SU-DHL-6 (cell line): ENCODE data around the gene CYTH1.

ENCODE experiments used
- H2AFZ ChIP-seq: fragments of 200-600 bp; sonication (generic); 2 replicates; pipeline ENCODE4 v1.6.1; 2014; ENCODE audit warnings: low read depth, mild to moderate bottlenecking, moderate library complexity, mixed read lengths, antibody characterized with exemption, low read length; ENCODE audit not compliant: severe bottlenecking
- H3F3A ChIP-seq: fragments of 200-600 bp; shearing (Covaris generic); 2 replicates; pipeline ENCODE4 v1.6.0; 2016; ENCODE audit warnings: antibody characterized with exemption, mild to moderate bottlenecking; ENCODE audit not compliant: insufficient read depth
- H3K27ac ChIP-seq: fragments of 200-600 bp; sonication (generic); 2 replicates; pipeline ENCODE4 v1.5.1; 2016; ENCODE audit warnings: low read depth, mild to moderate bottlenecking, low read length, moderate library complexity, mixed read lengths
- H3K27me3 ChIP-seq: fragments of 200-600 bp; sonication (generic), shearing (Covaris generic); 2 replicates; pipeline ENCODE4 v1.6.0; 2014; ENCODE audit warnings: mild to moderate bottlenecking, low read length
- H3K36me3 ChIP-seq: fragments of 200-600 bp; sonication (generic); 2 replicates; pipeline ENCODE4 v1.6.1; 2014; ENCODE audit warnings: mild to moderate bottlenecking, low read length, mixed read lengths
- H3K4me2 ChIP-seq: fragments of 300-600, 200-600 bp; shearing (Covaris generic), sonication (generic); 2 replicates; pipeline ENCODE4 v1.6.0; 2014; ENCODE audit warnings: low read length, low read depth, mild to moderate bottlenecking; ENCODE audit not compliant: poor library complexity, severe bottlenecking
- H3K4me3 ChIP-seq: fragments of 200-600 bp; sonication (generic); 2 replicates; pipeline ENCODE4 v1.5.1; 2014; ENCODE audit warnings: antibody characterized with exemption, low read length, mild to moderate bottlenecking, mixed read lengths; ENCODE audit not compliant: insufficient read depth, poor library complexity, severe bottlenecking
- H3K79me2 ChIP-seq: fragments of 200-600 bp; sonication (generic); 2 replicates; pipeline ENCODE4 v1.6.1; 2014; ENCODE audit warnings: mild to moderate bottlenecking, low read length, moderate library complexity; ENCODE audit not compliant: insufficient read depth
- H3K9ac ChIP-seq: fragments of 200-600 bp; sonication (generic); 2 replicates; pipeline ENCODE4 v1.7.0; 2014; ENCODE audit warnings: mild to moderate bottlenecking, low read length
- H3K9me2 ChIP-seq: fragments of 200-600 bp; sonication (generic); replicated peaks from 2 replicates; pipeline ENCODE4 v1.6.1; 2014; ENCODE audit warnings: low read length; ENCODE audit not compliant: insufficient read depth
- H3K9me3 ChIP-seq: fragments of 200-600 bp; sonication (generic); 2 replicates; pipeline ENCODE4 v1.6.1; 2014; ENCODE audit warnings: low read length, mixed read lengths; ENCODE audit not compliant: insufficient read depth
- H4K20me1 ChIP-seq: fragments of 200-600 bp; sonication (generic); 2 replicates; pipeline ENCODE4 v1.6.1; 2014; ENCODE audit warnings: low read depth, mild to moderate bottlenecking, antibody characterized with exemption, low read length, moderate library complexity, mixed read lengths
- CTCF ChIP-seq: fragments of 200-600 bp; sonication (generic); IDR thresholded peaks from one replicate; pipeline ENCODE4 v1.5.1; 2017; ENCODE audit warnings: antibody characterized with exemption, mild to moderate bottlenecking, low read length, moderate library complexity; ENCODE audit not compliant: insufficient read depth, poor library complexity, severe bottlenecking
- EZH2phosphoT487 ChIP-seq: fragments of 200-600 bp; sonication (generic), shearing (Covaris generic); conservative IDR thresholded peaks from 2 replicates; pipeline ENCODE4 v1.6.1; 2018; ENCODE audit warnings: mild to moderate bottlenecking, antibody characterized with exemption, low read length, moderate library complexity, mixed read lengths

CYTH1 gene

GRCh38 chr17:78651554-78651953, 130.5 kb downstream of the CYTH1 start:
- H3F3A ChIP-seq = no peaks in the 10 kb centered on the region
- H3K9ac ChIP-seq = no peak overlapping the region
- no peaks in the 10 kb centered on the region for H4K20me1 ChIP-seq
- H3K4me3 ChIP-seq = no peak overlapping the region
- H3K36me3 ChIP-seq = no peaks in the 10 kb centered on the region
- H3K27ac ChIP-seq = no peak overlapping the region
- no peaks in the 10 kb centered on the region for H3K9me3 ChIP-seq
- TF ChIP-seq CTCF (no peak), EZH2phosphoT487 (no peak)
- no peak overlapping the region for H2AFZ ChIP-seq
- H3K9me2 ChIP-seq = no peaks in the 10 kb centered on the region
- H3K27me3 ChIP-seq = no peaks in the 10 kb centered on the region
- no peaks in the 10 kb centered on the region for H3K79me2 ChIP-seq
- no peak overlapping the region for H3K4me2 ChIP-seq

GRCh38 chr17:78650093-78650715, 131.9 kb downstream of the CYTH1 start:
- no peak overlapping the region for H3K4me2 ChIP-seq
- no peak overlapping the region for H3K9ac ChIP-seq
- H3K79me2 ChIP-seq = no peaks in the 10 kb centered on the region
- H3K27me3 ChIP-seq = no peaks in the 10 kb centered on the region
- no peak overlapping the region for H2AFZ ChIP-seq
- TF ChIP-seq EZH2phosphoT487 (no peak), CTCF (no peak)
- no peaks in the 10 kb centered on the region for H3F3A ChIP-seq
- H3K27ac ChIP-seq = no peak overlapping the region
- H3K9me2 ChIP-seq = no peaks in the 10 kb centered on the region
- no peaks in the 10 kb centered on the region for H4K20me1 ChIP-seq
- no peaks in the 10 kb centered on the region for H3K36me3 ChIP-seq
- H3K9me3 ChIP-seq = no peaks in the 10 kb centered on the region
- no peak overlapping the region for H3K4me3 ChIP-seq

- H3K79me2 ChIP-seq = no peaks in the 10 kb centered on the region
- no peak overlapping the region for H3K4me2 ChIP-seq
- no peaks in the 10 kb centered on the region for H3F3A ChIP-seq
- H3K9me3 ChIP-seq = no peaks in the 10 kb centered on the region
- no peak overlapping the region for H3K4me3 ChIP-seq
- H3K27me3 ChIP-seq = no peaks in the 10 kb centered on the region
- H3K9ac ChIP-seq = no peak overlapping the region
- no peak overlapping the region for H3K27ac ChIP-seq
- no peaks in the 10 kb centered on the region for H3K36me3 ChIP-seq
- no peak overlapping the region for H2AFZ ChIP-seq
- TF ChIP-seq EZH2phosphoT487 = no peak
- TF ChIP-seq CTCF = no peak
- no peaks in the 10 kb centered on the region for H3K9me2 ChIP-seq
- no peaks in the 10 kb centered on the region for H4K20me1 ChIP-seq
Measured at GRCh38 chr17:78648293-78648692, 133.8 kb downstream of the CYTH1 start.
